OCI-LY1 (cell line): ENCODE data around the gene PLA2G2F.

ENCODE experiments used
- H2AFZ ChIP-seq: fragments of 200-600 bp; sonication (generic), shearing (Covaris generic); 2 replicates; pipeline ENCODE4 v1.6.0; 2014; ENCODE audit warnings: antibody characterized with exemption, mild to moderate bottlenecking, low read length
- H3F3A ChIP-seq: fragments of 200-600 bp; sonication (generic), shearing (Covaris generic); 2 replicates; pipeline ENCODE4 v1.6.0; 2014; ENCODE audit warnings: mild to moderate bottlenecking, antibody characterized with exemption, low read length, moderate library complexity; ENCODE audit not compliant: insufficient read depth
- H3K27ac ChIP-seq: fragments of 200-600 bp; sonication (generic); 2 replicates; pipeline ENCODE4 v1.5.1; 2014; ENCODE audit warnings: low read length, mixed run types, mild to moderate bottlenecking, low read depth; ENCODE audit not compliant: poor library complexity, severe bottlenecking
- H3K27me3 ChIP-seq: fragments of 200-600 bp; sonication (generic); 2 replicates; pipeline ENCODE4 v1.6.0; 2014; ENCODE audit warnings: antibody characterized with exemption, mild to moderate bottlenecking, low read length, moderate library complexity; ENCODE audit not compliant: insufficient read depth
- H3K36me3 ChIP-seq: fragments of 200-600 bp; sonication (generic); 2 replicates; pipeline ENCODE4 v1.6.1; 2014; ENCODE audit warnings: mild to moderate bottlenecking, antibody characterized with exemption, low read length, moderate library complexity, mixed read lengths; ENCODE audit not compliant: insufficient read depth
- H3K4me1 ChIP-seq: fragments of 200-600 bp; sonication (generic); 2 replicates; pipeline ENCODE4 v1.5.1; 2014; ENCODE audit warnings: mild to moderate bottlenecking, low read length, moderate library complexity; ENCODE audit not compliant: insufficient read depth, severe bottlenecking
- H3K4me2 ChIP-seq: fragments of 200-600 bp; sonication (generic), shearing (Covaris generic); 2 replicates; pipeline ENCODE4 v1.6.1; 2014; ENCODE audit warnings: low read length
- H3K4me3 ChIP-seq: fragments of 200-600 bp; sonication (generic); 2 replicates; pipeline ENCODE4 v1.5.1; 2014; ENCODE audit warnings: low read length, low read depth, mild to moderate bottlenecking, mixed read lengths; ENCODE audit not compliant: poor library complexity, severe bottlenecking
- H3K79me2 ChIP-seq: fragments of 200-600 bp; shearing (Covaris generic); 2 replicates; pipeline ENCODE4 v1.6.1; 2016; ENCODE audit warnings: mixed run types, low read length, mixed read lengths; ENCODE audit not compliant: insufficient read depth
- H3K9ac ChIP-seq: fragments of 200-600 bp; sonication (generic), shearing (Covaris generic); 2 replicates; pipeline ENCODE4 v1.6.1; 2014; ENCODE audit warnings: mild to moderate bottlenecking, low read length, mixed read lengths
- H3K9me2 ChIP-seq: fragments of 200-600 bp; sonication (generic), shearing (Covaris generic); 2 replicates; pipeline ENCODE4 v1.6.1; 2014; ENCODE audit warnings: low read depth, mild to moderate bottlenecking, low read length, mixed read lengths
- H3K9me3 ChIP-seq: fragments of 200-600 bp; shearing (Covaris generic); 2 replicates; pipeline ENCODE4 v1.6.1; 2014; ENCODE audit warnings: low read length, mixed read lengths
- H4K20me1 ChIP-seq: fragments of 200-600 bp; sonication (generic), shearing (Covaris generic); 2 replicates; pipeline ENCODE4 v1.6.0; 2016; ENCODE audit warnings: mild to moderate bottlenecking, low read length; ENCODE audit not compliant: insufficient read depth
- EZH2 ChIP-seq: fragments of 200-600 bp; sonication (generic), shearing (Covaris generic); IDR thresholded peaks from 2 replicates; pipeline ENCODE4 v1.8.0; 2017; ENCODE audit warnings: borderline replicate concordance, mixed run types, mild to moderate bottlenecking, antibody characterized with exemption, low read length, moderate library complexity, mixed read lengths
- TF ChIP-seq, protein P1 (sequence below): fragments of 200-600 bp; sonication (generic), shearing (Covaris generic); IDR thresholded peaks from 2 replicates; pipeline ENCODE4 v1.5.1; 2017; ENCODE audit warnings: mild to moderate bottlenecking, antibody characterized with exemption, low read length, moderate library complexity, mixed read lengths

PLA2G2F gene

DNA sequence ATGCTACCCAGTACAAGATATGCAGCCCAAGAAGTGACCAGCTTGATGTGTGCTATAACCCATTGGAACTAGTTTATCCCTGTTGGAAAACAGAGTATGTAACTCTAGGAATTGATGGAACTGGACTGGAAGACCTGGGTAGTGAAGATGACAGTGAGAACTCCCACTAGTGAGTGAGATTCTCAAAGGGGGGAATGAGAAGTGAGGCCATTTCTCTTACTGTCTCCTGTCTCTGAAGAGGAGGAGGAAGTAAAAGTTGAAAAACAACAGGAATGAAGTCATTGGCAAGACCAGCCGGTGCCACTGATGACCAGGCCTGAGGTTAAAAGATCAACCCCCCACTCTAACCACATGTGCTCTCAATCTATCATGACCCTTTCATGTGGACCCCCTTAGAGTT lies 20.9 kb downstream of the PLA2G2F start:
- Histone ChIP-seq H3K4me1 (no peaks in the 10 kb centered on the region), H3K27me3 (peaks cover 4% of the 10 kb centered on the region; the same call in 1 of the 2 replicates), H2AFZ (no peak overlapping the region), H3K9ac (no peak overlapping the region), H3K36me3 (no peaks in the 10 kb centered on the region; the same call in 1 of the 2 replicates), H4K20me1 (no peaks in the 10 kb centered on the region), H3K9me3 (peaks cover 11% of the 10 kb centered on the region; the same call in 1 of the 2 replicates), H3K9me2 (no peaks in the 10 kb centered on the region), H3F3A (no peaks in the 10 kb centered on the region), H3K4me2 (no peak overlapping the region), H3K4me3 (no peak overlapping the region), H3K27ac (no peak overlapping the region), H3K79me2 (no peaks in the 10 kb centered on the region)
- no peak for TF ChIP-seq EZH2
- TF ChIP-seq, protein P1, sequence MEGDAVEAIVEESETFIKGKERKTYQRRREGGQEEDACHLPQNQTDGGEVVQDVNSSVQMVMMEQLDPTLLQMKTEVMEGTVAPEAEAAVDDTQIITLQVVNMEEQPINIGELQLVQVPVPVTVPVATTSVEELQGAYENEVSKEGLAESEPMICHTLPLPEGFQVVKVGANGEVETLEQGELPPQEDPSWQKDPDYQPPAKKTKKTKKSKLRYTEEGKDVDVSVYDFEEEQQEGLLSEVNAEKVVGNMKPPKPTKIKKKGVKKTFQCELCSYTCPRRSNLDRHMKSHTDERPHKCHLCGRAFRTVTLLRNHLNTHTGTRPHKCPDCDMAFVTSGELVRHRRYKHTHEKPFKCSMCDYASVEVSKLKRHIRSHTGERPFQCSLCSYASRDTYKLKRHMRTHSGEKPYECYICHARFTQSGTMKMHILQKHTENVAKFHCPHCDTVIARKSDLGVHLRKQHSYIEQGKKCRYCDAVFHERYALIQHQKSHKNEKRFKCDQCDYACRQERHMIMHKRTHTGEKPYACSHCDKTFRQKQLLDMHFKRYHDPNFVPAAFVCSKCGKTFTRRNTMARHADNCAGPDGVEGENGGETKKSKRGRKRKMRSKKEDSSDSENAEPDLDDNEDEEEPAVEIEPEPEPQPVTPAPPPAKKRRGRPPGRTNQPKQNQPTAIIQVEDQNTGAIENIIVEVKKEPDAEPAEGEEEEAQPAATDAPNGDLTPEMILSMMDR: no peak

DNA sequence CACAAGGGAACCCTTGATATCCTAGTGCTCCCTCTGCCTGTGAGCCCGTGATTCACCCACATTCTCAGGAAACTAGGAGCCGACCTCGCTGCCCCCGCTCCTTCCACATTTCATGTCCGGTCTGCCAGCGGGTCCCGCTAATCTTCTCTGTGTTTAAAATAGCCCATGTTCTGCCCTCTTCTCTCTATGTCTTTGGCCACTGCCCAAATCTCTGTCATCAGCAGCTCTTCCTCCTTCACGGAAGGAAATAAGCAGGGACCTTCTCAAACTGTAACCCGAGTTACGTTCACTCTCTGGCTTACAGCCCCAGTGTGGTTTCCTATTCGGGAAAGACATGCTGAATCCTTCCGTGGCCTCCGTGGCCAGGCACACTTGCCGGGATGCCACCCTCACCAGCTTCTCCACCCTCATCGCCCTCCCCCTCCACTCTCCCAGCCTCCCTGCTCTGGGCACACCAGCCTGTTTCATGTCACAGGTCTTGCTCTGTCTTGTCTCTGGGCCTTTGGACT lies 25.6 kb downstream of the PLA2G2F start:
- Histone ChIP-seq H2AFZ (no peak overlapping the region), H3K79me2 (no peaks in the 10 kb centered on the region), H3K27me3 (peaks cover 4% of the 10 kb centered on the region; the same call in 1 of the 2 replicates), H3F3A (no peaks in the 10 kb centered on the region), H4K20me1 (no peaks in the 10 kb centered on the region), H3K9me3 (peaks cover 7% of the 10 kb centered on the region; the same call in 1 of the 2 replicates), H3K36me3 (no peaks in the 10 kb centered on the region; the same call in 1 of the 2 replicates), H3K4me1 (no peaks in the 10 kb centered on the region), H3K27ac (no peak overlapping the region), H3K4me3 (no peak overlapping the region), H3K9me2 (no peaks in the 10 kb centered on the region), H3K4me2 (no peak overlapping the region), H3K9ac (no peak overlapping the region)
- TF ChIP-seq EZH2: no peak
- TF ChIP-seq, protein P1: no peak

DNA sequence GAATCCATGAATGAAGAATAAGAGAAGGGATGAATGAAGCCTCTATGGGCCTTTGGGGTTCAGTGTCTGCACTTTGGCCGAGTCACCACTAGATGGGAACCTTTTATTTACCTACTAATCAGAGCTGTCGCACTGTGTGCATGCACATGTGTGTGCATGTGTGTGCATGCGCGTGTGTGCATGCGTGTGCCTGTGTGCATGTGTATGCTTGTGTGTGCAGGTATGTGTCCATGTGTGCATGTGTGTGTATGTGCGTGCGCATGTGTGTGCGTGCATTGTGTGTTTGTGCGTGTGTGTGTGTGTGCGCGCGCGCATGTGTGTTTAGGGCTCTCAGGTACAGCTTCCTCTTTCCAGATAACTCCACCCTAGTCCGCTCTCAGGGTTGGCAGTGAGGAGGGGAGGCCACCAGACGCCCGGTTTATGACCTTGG lies 26.4 kb downstream of the PLA2G2F start:
- Histone ChIP-seq H3K4me2 (no peak overlapping the region), H4K20me1 (no peaks in the 10 kb centered on the region), H3K27me3 (peaks cover 4% of the 10 kb centered on the region; the same call in 1 of the 2 replicates), H3K9me3 (peaks cover 3% of the 10 kb centered on the region; the same call in 1 of the 2 replicates), H3K4me3 (no peak overlapping the region), H3K27ac (no peak overlapping the region), H3K9ac (no peak overlapping the region), H3K79me2 (no peaks in the 10 kb centered on the region), H3K4me1 (no peaks in the 10 kb centered on the region), H3K9me2 (no peaks in the 10 kb centered on the region), H2AFZ (no peak overlapping the region), H3K36me3 (no peaks in the 10 kb centered on the region; the same call in 1 of the 2 replicates), H3F3A (no peaks in the 10 kb centered on the region)
- TF ChIP-seq, protein P1: peak; percentile 52
- no peak for TF ChIP-seq EZH2
